Measurements from ENCODE around the gene KNG1.

Gene KNG1

GRCh38 chr3:186772701-186773417 is 55.7 kb downstream of the KNG1 start:
- 86 to 88% methylated on average over 25 of the region's 28 CpGs for WGBS, 2 experiments (ENCODE audit: insufficient coverage in 2 of 2)
- H3K4me3 ChIP-seq (ENCODE audit: extremely low read depth, insufficient read depth, low read length, poor library complexity, severe bottlenecking), result no peak overlapping the region

GRCh38 chr3:186775999-186776398 is 58.8 kb downstream of the KNG1 start:
- H3K4me1 ChIP-seq (ENCODE audit: control insufficient read depth, insufficient read depth, low read length, poor library complexity, severe bottlenecking), result no peaks in the 10 kb centered on the region
- WGBS, 2 experiments (ENCODE audit: insufficient coverage in 2 of 2), result 20 to 50% methylated on average over 1 to 2 of the region's 8 CpGs
- no peak overlapping the region for H3K27ac ChIP-seq (ENCODE audit: low read depth, low read length, severe bottlenecking)
- no peak overlapping the region for H3K4me3 ChIP-seq (ENCODE audit: extremely low read depth, insufficient read depth, low read length, poor library complexity, severe bottlenecking)
- no peaks in the 10 kb centered on the region for H3K9me3 ChIP-seq (ENCODE audit: control insufficient read depth, low read length)
- H3K36me3 ChIP-seq (ENCODE audit: control insufficient read depth, insufficient read depth, low read length), result no peaks in the 10 kb centered on the region

More at GRCh38 chr3:186772701-186773417, 55.7 kb downstream of the KNG1 start:
- no peaks in the 10 kb centered on the region for H3K36me3 ChIP-seq (ENCODE audit: control insufficient read depth, insufficient read depth, low read length)
- no peaks in the 10 kb centered on the region for H3K4me1 ChIP-seq (ENCODE audit: control insufficient read depth, insufficient read depth, low read length, poor library complexity, severe bottlenecking)
- no peak overlapping the region for H3K27ac ChIP-seq (ENCODE audit: low read depth, low read length, severe bottlenecking)
- H3K9me3 ChIP-seq (ENCODE audit: control insufficient read depth, low read length), result no peaks in the 10 kb centered on the region

DNA sequence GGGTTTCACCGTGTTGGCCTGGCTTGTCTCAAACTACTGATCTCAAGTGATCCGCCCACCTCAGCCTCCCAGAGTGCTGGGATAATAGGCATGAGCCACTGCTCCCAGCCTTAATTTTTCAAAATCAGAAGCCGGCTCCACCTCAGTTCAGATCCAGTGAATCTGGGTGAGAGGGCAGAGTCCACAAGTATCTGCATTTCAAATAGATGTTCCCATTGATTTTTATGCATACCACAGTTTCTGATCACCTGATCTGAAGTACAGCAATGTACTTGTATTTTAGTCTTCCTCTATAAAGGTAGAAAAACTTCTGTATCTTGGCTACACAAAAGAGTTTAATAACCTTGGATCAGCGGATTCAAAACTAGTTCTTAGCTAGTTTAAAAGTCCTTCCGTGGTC is 62.0 kb downstream of the KNG1 start:
- WGBS, 2 experiments (ENCODE audit: insufficient coverage in 2 of 2), result 84 to 87% methylated on average over 3 to 4 of the region's 5 CpGs
- H3K4me1 ChIP-seq (ENCODE audit: control insufficient read depth, insufficient read depth, low read length, poor library complexity, severe bottlenecking), result peaks cover 5% of the 10 kb centered on the region
- peaks cover 6% of the 10 kb centered on the region for H3K36me3 ChIP-seq (ENCODE audit: control insufficient read depth, insufficient read depth, low read length)
- no peak overlapping the region for H3K4me3 ChIP-seq (ENCODE audit: extremely low read depth, insufficient read depth, low read length, poor library complexity, severe bottlenecking)
- no peaks in the 10 kb centered on the region for H3K9me3 ChIP-seq (ENCODE audit: control insufficient read depth, low read length)
- H3K27ac ChIP-seq (ENCODE audit: low read depth, low read length, severe bottlenecking), result no peak overlapping the region

DNA sequence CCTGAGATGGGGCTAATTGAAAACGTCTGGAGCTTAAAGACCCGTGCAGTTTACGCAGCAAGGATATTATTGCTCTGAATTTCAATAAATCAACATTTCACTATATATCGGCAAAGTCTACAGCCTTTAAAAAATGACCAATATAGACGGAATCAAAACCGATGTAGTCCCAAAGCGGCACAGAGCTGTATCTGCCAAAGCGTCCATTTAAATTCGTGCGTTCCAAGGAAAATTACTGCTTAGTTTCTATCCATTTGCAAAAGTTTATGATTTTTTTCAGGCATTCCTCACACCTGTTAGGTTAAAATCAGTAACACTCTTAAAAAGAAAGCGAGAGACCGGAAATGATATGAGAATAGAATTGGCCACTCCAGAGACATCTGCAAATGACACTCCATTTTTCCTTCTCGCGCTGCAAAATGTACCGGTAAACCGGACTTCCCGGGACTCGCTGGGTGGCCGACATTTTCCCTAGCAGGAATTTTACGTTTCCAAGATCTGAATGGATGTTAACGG is 65.4 kb downstream of the KNG1 start:
- Histone ChIP-seq H3K4me3 (ENCODE audit: extremely low read depth, insufficient read depth, low read length, poor library complexity, severe bottlenecking) (peak overlapping the region; percentile 99), H3K4me1 (ENCODE audit: control insufficient read depth, insufficient read depth, low read length, poor library complexity, severe bottlenecking) (peaks cover 9% of the 10 kb centered on the region), H3K36me3 (ENCODE audit: control insufficient read depth, insufficient read depth, low read length) (peaks cover 40% of the 10 kb centered on the region), H3K27ac (ENCODE audit: low read depth, low read length, severe bottlenecking) (peak overlapping the region; percentile 100), H3K9me3 (ENCODE audit: control insufficient read depth, low read length) (no peaks in the 10 kb centered on the region)
- WGBS, 2 experiments (ENCODE audit: insufficient coverage in 2 of 2), result 9 to 10% methylated on average over 20 to 21 of the region's 21 CpGs

GRCh38 chr3:186783058-186783730 is 66.0 kb downstream of the KNG1 start, which contains the start of gene EIF4A2:
EIF4A2 (plus strand) TSS chr3:186783577; CDS start chr3:186783611, 34 bp downstream.
- H3K9me3 ChIP-seq (ENCODE audit: control insufficient read depth, low read length), result no peaks in the 10 kb centered on the region
- H3K36me3 ChIP-seq (ENCODE audit: control insufficient read depth, insufficient read depth, low read length), result peaks cover 46% of the 10 kb centered on the region
- 0 to 1% methylated on average over 50 to 59 of the region's 60 CpGs for WGBS, 2 experiments (ENCODE audit: insufficient coverage in 2 of 2)
- peak within 1 kb of the TSS; percentile 99 for H3K4me3 ChIP-seq (ENCODE audit: extremely low read depth, insufficient read depth, low read length, poor library complexity, severe bottlenecking)
- H3K27ac ChIP-seq (ENCODE audit: low read depth, low read length, severe bottlenecking), result peak within 1 kb of the TSS; percentile 100
- H3K4me1 ChIP-seq (ENCODE audit: control insufficient read depth, insufficient read depth, low read length, poor library complexity, severe bottlenecking), result peaks cover 9% of the 10 kb centered on the region

- Histone ChIP-seq H3K9me3 (ENCODE audit: control insufficient read depth, low read length) (no peaks in the 10 kb centered on the region), H3K4me3 (ENCODE audit: extremely low read depth, insufficient read depth, low read length, poor library complexity, severe bottlenecking) (peak overlapping the region; percentile 99), H3K27ac (ENCODE audit: low read depth, low read length, severe bottlenecking) (peak overlapping the region; percentile 100), H3K4me1 (ENCODE audit: control insufficient read depth, insufficient read depth, low read length, poor library complexity, severe bottlenecking) (peaks cover 9% of the 10 kb centered on the region), H3K36me3 (ENCODE audit: control insufficient read depth, insufficient read depth, low read length) (peaks cover 53% of the 10 kb centered on the region)
- 0% methylated on average over 40 to 44 of the region's 56 CpGs for WGBS, 2 experiments (ENCODE audit: insufficient coverage in 2 of 2)
Measured at GRCh38 chr3:186783731-186784515, 66.8 kb downstream of the KNG1 start.

DNA sequence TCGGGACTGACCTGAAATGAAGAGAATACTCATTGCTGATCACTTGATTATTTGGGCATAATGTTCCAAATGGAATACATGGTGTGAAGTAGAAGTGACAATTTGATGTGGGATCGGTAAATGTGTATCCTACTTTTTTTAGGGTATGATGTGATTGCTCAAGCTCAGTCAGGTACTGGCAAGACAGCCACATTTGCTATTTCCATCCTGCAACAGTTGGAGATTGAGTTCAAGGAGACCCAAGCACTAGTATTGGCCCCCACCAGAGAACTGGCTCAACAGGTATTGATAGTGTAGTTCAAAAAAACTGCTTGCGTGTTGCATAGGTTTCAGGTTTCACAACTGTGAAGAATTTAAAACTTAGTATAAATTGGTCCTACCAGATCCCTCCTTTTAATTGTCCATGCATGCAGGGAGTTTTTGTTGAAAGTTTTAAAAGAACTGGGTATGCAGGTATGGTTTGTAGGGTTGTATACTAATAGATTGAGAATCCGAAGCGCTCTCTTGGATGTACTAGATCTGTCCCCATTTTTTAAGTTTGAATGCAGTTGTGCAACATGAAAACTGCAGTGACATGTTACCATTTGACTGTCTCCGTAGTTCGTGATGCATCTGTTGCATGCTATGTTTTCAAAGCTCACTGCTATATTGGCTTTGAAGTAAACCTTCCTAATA is 67.8 kb downstream of the KNG1 start:
- peaks cover 64% of the 10 kb centered on the region for H3K36me3 ChIP-seq (ENCODE audit: control insufficient read depth, insufficient read depth, low read length)
- 0 to 8% methylated on average over 4 to 6 of the region's 7 CpGs for WGBS, 2 experiments (ENCODE audit: insufficient coverage in 2 of 2)
- H3K4me1 ChIP-seq (ENCODE audit: control insufficient read depth, insufficient read depth, low read length, poor library complexity, severe bottlenecking), result peaks cover 9% of the 10 kb centered on the region
- H3K27ac ChIP-seq (ENCODE audit: low read depth, low read length, severe bottlenecking), result peak overlapping the region; percentile 63
- H3K9me3 ChIP-seq (ENCODE audit: control insufficient read depth, low read length), result no peaks in the 10 kb centered on the region
- peak overlapping the region; percentile 99 for H3K4me3 ChIP-seq (ENCODE audit: extremely low read depth, insufficient read depth, low read length, poor library complexity, severe bottlenecking)

DNA sequence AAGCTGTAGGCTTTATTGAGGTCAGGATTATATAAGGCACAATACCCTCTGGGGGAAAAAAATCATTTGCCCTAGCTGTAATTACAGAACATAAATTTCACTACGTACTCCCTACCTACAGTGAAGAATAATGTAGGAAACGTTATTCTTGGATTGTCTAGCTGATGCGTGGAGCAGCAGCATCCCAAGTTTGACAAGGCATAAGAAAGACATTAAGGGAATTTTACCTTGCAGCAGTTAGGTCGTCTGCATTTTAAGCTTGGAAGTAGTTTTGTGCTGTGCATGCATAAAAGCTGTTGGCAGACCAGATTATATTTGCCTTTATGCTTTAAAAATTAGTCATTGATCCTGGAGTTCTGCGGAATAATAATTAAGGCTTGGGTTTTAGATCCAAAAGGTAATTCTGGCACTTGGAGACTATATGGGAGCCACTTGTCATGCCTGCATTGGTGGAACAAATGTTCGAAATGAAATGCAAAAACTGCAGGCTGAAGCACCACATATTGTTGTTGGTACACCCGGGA is 68.4 kb downstream of the KNG1 start:
- Histone ChIP-seq H3K4me1 (ENCODE audit: control insufficient read depth, insufficient read depth, low read length, poor library complexity, severe bottlenecking) (peaks cover 9% of the 10 kb centered on the region), H3K36me3 (ENCODE audit: control insufficient read depth, insufficient read depth, low read length) (peaks cover 68% of the 10 kb centered on the region), H3K4me3 (ENCODE audit: extremely low read depth, insufficient read depth, low read length, poor library complexity, severe bottlenecking) (peak overlapping the region; percentile 99), H3K9me3 (ENCODE audit: control insufficient read depth, low read length) (no peaks in the 10 kb centered on the region), H3K27ac (ENCODE audit: low read depth, low read length, severe bottlenecking) (peak overlapping the region; percentile 63)
- 51 to 55% methylated on average over 4 of the region's 7 CpGs for WGBS, 2 experiments (ENCODE audit: insufficient coverage in 2 of 2)

GRCh38 chr3:186786922-186787321 is 69.8 kb downstream of the KNG1 start:
- peak overlapping the region; percentile 11 for H3K27ac ChIP-seq (ENCODE audit: low read depth, low read length, severe bottlenecking)
- H3K4me1 ChIP-seq (ENCODE audit: control insufficient read depth, insufficient read depth, low read length, poor library complexity, severe bottlenecking), result peaks cover 9% of the 10 kb centered on the region
- H3K4me3 ChIP-seq (ENCODE audit: extremely low read depth, insufficient read depth, low read length, poor library complexity, severe bottlenecking), result peak overlapping the region; percentile 99
- WGBS, 2 experiments (ENCODE audit: insufficient coverage in 2 of 2), result 97 to 100% methylated on average over 3 of the region's 3 CpGs
- no peaks in the 10 kb centered on the region for H3K9me3 ChIP-seq (ENCODE audit: control insufficient read depth, low read length)
- H3K36me3 ChIP-seq (ENCODE audit: control insufficient read depth, insufficient read depth, low read length), result peaks cover 69% of the 10 kb centered on the region

All from mesodermal cell (in vitro differentiated cells).